ENCODE data around the gene NUP214.
"Not testable (repeated sequence)": the region's sequence is repeated elsewhere in the genome, so short reads cannot be mapped to it uniquely, and the experiment has no call there.

The NUP214 gene

GRCh38 chr9:131148966-131149687 lies 23.7 kb downstream of the NUP214 start:
- no peak for DNase-seq (ENCODE audit: low spot score)
- TF ChIP-seq, protein P1, sequence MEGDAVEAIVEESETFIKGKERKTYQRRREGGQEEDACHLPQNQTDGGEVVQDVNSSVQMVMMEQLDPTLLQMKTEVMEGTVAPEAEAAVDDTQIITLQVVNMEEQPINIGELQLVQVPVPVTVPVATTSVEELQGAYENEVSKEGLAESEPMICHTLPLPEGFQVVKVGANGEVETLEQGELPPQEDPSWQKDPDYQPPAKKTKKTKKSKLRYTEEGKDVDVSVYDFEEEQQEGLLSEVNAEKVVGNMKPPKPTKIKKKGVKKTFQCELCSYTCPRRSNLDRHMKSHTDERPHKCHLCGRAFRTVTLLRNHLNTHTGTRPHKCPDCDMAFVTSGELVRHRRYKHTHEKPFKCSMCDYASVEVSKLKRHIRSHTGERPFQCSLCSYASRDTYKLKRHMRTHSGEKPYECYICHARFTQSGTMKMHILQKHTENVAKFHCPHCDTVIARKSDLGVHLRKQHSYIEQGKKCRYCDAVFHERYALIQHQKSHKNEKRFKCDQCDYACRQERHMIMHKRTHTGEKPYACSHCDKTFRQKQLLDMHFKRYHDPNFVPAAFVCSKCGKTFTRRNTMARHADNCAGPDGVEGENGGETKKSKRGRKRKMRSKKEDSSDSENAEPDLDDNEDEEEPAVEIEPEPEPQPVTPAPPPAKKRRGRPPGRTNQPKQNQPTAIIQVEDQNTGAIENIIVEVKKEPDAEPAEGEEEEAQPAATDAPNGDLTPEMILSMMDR (IDR thresholded peaks at IDR 0.05; ENCODE audit: extremely low read depth, missing control alignments) = no peak

DNA sequence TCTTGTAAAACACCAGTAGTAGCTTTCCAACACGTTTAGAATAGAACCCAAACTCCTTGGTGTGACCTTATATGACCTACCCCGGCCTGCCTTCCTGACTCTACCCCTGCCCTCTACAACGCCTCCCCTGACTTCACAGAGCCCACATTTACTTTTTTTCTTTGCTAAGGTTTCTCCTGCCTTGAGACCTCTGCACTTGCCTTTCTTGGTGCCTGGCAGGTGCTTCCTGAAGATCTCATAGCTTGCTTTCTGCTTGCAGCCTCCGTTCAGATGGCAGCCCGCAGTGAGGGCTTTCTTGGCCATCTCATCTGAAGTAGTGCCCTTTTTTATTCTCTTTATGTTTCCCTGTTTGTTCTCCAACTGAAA lies 24.3 kb downstream of the NUP214 start:
- DNase-seq (ENCODE audit: low spot score) = no peak
- TF ChIP-seq, protein P1 (IDR thresholded peaks at IDR 0.05; ENCODE audit: extremely low read depth, missing control alignments) = no peak

- no peak for DNase-seq (ENCODE audit: low spot score)
These were observed 28.2 kb downstream of the NUP214 start for GRCh38 chr9:131153595-131153994.

DNA sequence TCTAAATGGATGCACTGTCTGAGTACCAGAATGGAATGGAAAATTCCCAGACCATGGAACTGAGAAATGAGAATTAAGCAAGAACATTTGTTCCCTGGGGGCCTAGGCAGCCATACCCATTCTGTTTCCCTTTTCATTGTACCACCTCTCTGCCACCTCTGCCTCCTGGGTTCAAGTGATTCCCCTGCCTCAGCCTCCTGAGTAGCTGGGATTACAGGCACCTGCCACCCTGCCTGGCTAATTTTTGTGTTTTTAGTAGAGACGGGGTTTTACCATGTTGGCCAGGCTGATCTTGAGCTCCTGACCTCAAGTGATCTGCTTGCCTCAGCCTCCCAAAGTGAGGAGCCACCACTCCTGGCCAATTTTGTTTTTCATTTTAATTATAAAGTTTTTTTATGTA lies 33.3 kb downstream of the NUP214 start:
- DNase-seq (ENCODE audit: low spot score) = not testable (repeated sequence)

More at GRCh38 chr9:131153595-131153994, 28.2 kb downstream of the NUP214 start:
- TF ChIP-seq, protein P1 (IDR thresholded peaks at IDR 0.05; ENCODE audit: extremely low read depth, missing control alignments) = no peak

DNA sequence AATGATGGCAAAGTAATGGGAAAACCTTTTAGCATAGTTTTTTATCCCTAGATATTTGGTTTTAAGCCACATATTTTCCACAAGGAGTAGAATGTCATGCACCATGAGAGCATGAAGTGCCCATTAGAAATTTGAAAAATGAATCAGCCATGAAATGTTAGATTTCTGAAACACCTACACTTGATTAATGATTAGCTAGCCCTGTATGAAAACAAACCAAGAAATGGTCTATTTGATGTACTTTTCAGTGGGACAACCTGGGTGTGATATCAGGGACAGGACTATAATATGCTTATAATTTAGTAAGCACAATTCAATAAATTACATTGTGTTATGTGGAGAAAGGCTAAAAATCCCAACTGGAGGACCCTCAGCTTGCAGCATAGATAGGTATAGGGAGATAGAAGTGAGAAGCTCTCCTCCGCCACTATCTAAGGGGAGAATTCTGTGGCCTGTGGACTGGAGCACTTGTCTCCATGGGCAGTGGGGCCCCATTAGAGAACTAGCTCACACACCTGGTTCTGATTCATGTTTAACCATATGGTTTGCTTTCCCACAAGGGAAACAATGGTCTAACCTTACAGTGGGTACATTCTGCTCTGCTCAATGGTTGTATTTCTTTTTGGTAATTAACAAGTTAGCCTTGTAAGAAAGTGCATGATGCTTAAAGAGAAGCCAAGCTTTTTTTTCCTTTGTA lies 35.2 kb downstream of the NUP214 start:
- TF ChIP-seq, protein P1 (IDR thresholded peaks at IDR 0.05; ENCODE audit: extremely low read depth, missing control alignments) = no peak
- DNase-seq (ENCODE audit: low spot score) = no peak

DNA sequence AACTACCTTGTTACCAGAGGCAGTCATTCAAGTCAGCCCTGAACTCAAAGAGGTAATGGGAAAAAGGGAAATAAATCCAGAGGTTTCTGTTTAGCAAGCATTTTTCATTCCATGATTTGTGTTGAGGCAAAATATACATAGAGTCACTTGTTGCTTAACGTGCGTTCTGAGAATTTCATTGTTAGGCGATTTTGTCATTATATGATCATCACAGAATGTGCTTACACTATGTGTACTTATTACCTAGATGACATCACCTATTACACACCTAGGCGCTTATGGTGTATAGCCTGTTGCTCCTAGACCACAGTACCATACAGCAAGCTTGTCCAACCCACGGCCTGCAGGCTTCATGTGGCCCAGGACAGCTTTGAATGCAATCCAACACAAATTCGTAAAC lies 36.2 kb downstream of the NUP214 start:
- TF ChIP-seq, protein P1 (IDR thresholded peaks at IDR 0.05; ENCODE audit: extremely low read depth, missing control alignments) = no peak
- DNase-seq (ENCODE audit: low spot score) = no peak

DNA sequence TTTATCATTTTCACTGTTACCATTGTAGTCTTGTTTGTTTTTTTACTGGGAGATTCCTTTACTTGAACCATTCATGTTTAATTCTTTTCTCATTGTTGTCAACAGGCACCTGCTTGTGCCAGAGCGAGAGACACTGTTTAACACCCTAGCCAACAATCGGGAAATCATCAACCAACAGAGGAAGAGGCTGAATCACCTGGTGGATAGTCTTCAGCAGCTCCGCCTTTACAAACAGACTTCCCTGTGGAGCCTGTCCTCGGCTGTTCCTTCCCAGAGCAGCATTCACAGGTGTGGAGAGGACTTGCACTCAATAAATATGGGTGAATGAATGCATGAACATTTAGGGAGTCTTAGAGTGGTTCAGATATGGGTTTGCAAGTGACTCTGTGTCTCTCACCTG lies 37.5 kb downstream of the NUP214 start:
- TF ChIP-seq, protein P1 (IDR thresholded peaks at IDR 0.05; ENCODE audit: extremely low read depth, missing control alignments) = no peak
- DNase-seq (ENCODE audit: low spot score) = no peak
